Right lobe of liver (tissue), 4 donors: Measurements from ENCODE around the gene HUS1.

Experiments used
- POLR2A ChIP-seq: fragments of 450-650 bp; IDR thresholded peaks from one replicate; pipeline ENCODE4 v1.6.1; 2017; ENCODE audit warnings: antibody characterized with exemption, mild to moderate bottlenecking
- TF ChIP-seq, protein P1 (sequence below), 4 donors: fragments of 200-600 bp in 3 of 4; fragments of 450-650 bp in 1 of 4; IDR thresholded peaks; one replicate each; pipeline versions ENCODE4 v1.5.1 to v1.8.0; 2016 to 2022; ENCODE audit warnings: antibody characterized with exemption in 4 of 4, mild to moderate bottlenecking in 2 of 4
- donor health status: DM: no; HTN: no; CAD: no.
- donor health status: DM: no; HTN: no; CAD: no.
- donor health status: DM: no; HTN: yes; CAD: no.

DNA sequence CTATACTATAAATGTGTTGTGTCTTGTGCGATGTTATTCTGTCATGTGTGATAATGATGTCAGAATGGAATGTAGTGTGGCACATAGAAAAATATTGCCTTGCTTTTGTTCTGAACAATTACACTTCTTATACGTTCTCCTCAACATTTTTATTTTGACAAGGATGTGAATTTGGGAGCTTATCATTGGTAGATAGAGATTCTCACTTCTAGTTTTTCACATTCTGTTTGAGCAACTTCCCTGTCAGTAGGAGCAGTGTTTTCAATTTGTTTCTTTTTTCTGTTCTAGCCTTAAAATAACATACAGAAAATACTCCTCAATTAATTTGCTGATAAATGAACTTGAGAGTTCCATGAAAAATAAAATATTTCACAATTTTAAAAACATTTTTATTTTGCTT, 31.9 kb upstream of the HUS1 start:
- TF ChIP-seq, protein P1, sequence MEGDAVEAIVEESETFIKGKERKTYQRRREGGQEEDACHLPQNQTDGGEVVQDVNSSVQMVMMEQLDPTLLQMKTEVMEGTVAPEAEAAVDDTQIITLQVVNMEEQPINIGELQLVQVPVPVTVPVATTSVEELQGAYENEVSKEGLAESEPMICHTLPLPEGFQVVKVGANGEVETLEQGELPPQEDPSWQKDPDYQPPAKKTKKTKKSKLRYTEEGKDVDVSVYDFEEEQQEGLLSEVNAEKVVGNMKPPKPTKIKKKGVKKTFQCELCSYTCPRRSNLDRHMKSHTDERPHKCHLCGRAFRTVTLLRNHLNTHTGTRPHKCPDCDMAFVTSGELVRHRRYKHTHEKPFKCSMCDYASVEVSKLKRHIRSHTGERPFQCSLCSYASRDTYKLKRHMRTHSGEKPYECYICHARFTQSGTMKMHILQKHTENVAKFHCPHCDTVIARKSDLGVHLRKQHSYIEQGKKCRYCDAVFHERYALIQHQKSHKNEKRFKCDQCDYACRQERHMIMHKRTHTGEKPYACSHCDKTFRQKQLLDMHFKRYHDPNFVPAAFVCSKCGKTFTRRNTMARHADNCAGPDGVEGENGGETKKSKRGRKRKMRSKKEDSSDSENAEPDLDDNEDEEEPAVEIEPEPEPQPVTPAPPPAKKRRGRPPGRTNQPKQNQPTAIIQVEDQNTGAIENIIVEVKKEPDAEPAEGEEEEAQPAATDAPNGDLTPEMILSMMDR (IDR thresholded peaks at IDR 0.05) = no peak
- no peak for TF ChIP-seq POLR2A
